IMR-90 (cell line): ENCODE results near the gene N4BP2. TPM values are rescaled to one million over a fixed set of nuclear protein-coding genes. Genes with fewer than 3 reads are reported as not detected.

ENCODE experiments used
- ATAC-seq: fragments of 200-7000 bp; cut with Tn5 transposase; 2 replicates; pipeline ENCODE4 v1.9.1; 2020; ENCODE audit warnings: low read depth, mild to moderate bottlenecking, moderate library complexity
- BruUV-seq: library from RNA; stranded (reverse); fragments of 400-500 nt; replicated peaks from 2 replicates; lab custom pipeline; 2021; lab: Mats Ljungman, UMichigan
- CTCF ChIA-PET: fragments of 300-600 bp; formaldehyde crosslinking; extraction: SDS; loops from one replicate; lab custom pipeline; 2021; ENCODE audit warnings: antibody characterized with exemption; lab: Yijun Ruan, JAX
- POLR2A ChIA-PET: fragments of 300-600 bp; sonication (Branson Sonifier 250); formaldehyde crosslinking; loops from one replicate; lab custom pipeline; 2022; ENCODE audit warnings: antibody characterized with exemption; ENCODE audit not compliant: unreplicated experiment; lab: Charles Lee
- DNase-seq: peaks from one replicate; pipeline ENCODE4 v3.0.0; 2013
- H2AFZ ChIP-seq: replicated peaks from 2 replicates; pipeline ENCODE3; 2013; ENCODE audit warnings: low read length, mild to moderate bottlenecking; ENCODE audit not compliant: poor library complexity
- H2AK5ac ChIP-seq: 2 replicates; pipeline ENCODE4 v1.6.1; 2013; ENCODE audit warnings: low read depth, low read length, inconsistent platforms
- H2AK9ac ChIP-seq: replicated peaks from 2 replicates; pipeline ENCODE3; 2013; ENCODE audit warnings: mild to moderate bottlenecking, low read depth, low read length, moderate library complexity; ENCODE audit not compliant: poor library complexity
- H2BK120ac ChIP-seq: 2 replicates; pipeline ENCODE4 v1.6.1; 2013; ENCODE audit warnings: low read depth, low read length, inconsistent platforms
- H2BK15ac ChIP-seq: 3 replicates; pipeline ENCODE4 v1.6.1; 2013; ENCODE audit warnings: low read depth, low read length, inconsistent platforms
- H2BK20ac ChIP-seq: 2 replicates; pipeline ENCODE4 v1.6.1; 2013; ENCODE audit warnings: low read depth, mild to moderate bottlenecking, inconsistent platforms, low read length, moderate library complexity
- H2BK5ac ChIP-seq: 2 replicates; pipeline ENCODE4 v1.6.1; 2013; ENCODE audit warnings: mild to moderate bottlenecking, low read depth, low read length, inconsistent platforms; ENCODE audit not compliant: poor library complexity, severe bottlenecking
- H3K14ac ChIP-seq: replicated peaks from 2 replicates; pipeline ENCODE4 v1.6.1; 2013; ENCODE audit warnings: low read depth, low read length, inconsistent platforms
- H3K18ac ChIP-seq: 2 replicates; pipeline ENCODE4 v1.6.1; 2013; ENCODE audit warnings: low read depth, low read length, control low read depth
- H3K23ac ChIP-seq: 2 replicates; pipeline ENCODE4 v1.6.1; 2013; ENCODE audit warnings: low read depth, low read length, inconsistent platforms
- H3K27ac ChIP-seq: 2 replicates; pipeline ENCODE4 v1.5.1; 2013; ENCODE audit warnings: mild to moderate bottlenecking, control low read depth, low read length; ENCODE audit not compliant: insufficient read depth
- H3K27me3 ChIP-seq: 2 replicates; pipeline ENCODE4 v1.6.1; 2013; ENCODE audit warnings: low read length; ENCODE audit not compliant: control insufficient read depth, insufficient read depth
- H3K36me3 ChIP-seq: 2 replicates; pipeline ENCODE4 v1.6.1; 2013; ENCODE audit warnings: low read length, mixed read lengths; ENCODE audit not compliant: control insufficient read depth, insufficient read depth
- H3K4ac ChIP-seq: 2 replicates; pipeline ENCODE4 v1.6.1; 2013; ENCODE audit warnings: low read depth, low read length, inconsistent platforms
- H3K4me1 ChIP-seq: 2 replicates; pipeline ENCODE4 v1.6.1; 2013; ENCODE audit warnings: low read length, mixed read lengths; ENCODE audit not compliant: control insufficient read depth, insufficient read depth
- H3K4me2 ChIP-seq: 2 replicates; pipeline ENCODE4 v1.6.1; 2013; ENCODE audit warnings: low read depth, mild to moderate bottlenecking, control low read depth, low read length, moderate library complexity
- H3K4me3 ChIP-seq: 2 replicates; pipeline ENCODE4 v1.5.1; 2013; ENCODE audit warnings: low read depth, mild to moderate bottlenecking, control low read depth, low read length, moderate library complexity; ENCODE audit not compliant: insufficient read depth
- H3K56ac ChIP-seq: 2 replicates; pipeline ENCODE4 v1.6.1; 2013; ENCODE audit warnings: low read length, inconsistent platforms; ENCODE audit not compliant: insufficient read depth; ENCODE audit errors: extremely low read depth
- H3K79me1 ChIP-seq, 2 experiments: 2 replicates each; pipeline ENCODE4 v1.6.1; 2013; ENCODE audit warnings: low read length in 2 of 2, inconsistent platforms in 1 of 2, low read depth in 1 of 2
- H3K9ac ChIP-seq: 2 replicates; pipeline ENCODE4 v1.6.1; 2013; ENCODE audit warnings: low read depth, low read length, control low read depth
- H3K9me1 ChIP-seq: 2 replicates; pipeline ENCODE4 v1.6.1; 2013; ENCODE audit warnings: low read length, inconsistent platforms; ENCODE audit not compliant: insufficient read depth
- H3K9me3 ChIP-seq: 2 replicates; pipeline ENCODE4 v1.6.1; 2013; ENCODE audit warnings: low read length; ENCODE audit not compliant: control insufficient read depth, insufficient read depth
- H4K20me1 ChIP-seq: 2 replicates; pipeline ENCODE4 v1.6.1; 2013; ENCODE audit warnings: low read length, inconsistent platforms; ENCODE audit not compliant: insufficient read depth
- H4K5ac ChIP-seq: 2 replicates; pipeline ENCODE4 v1.6.1; 2013; ENCODE audit warnings: mild to moderate bottlenecking, low read depth, low read length, control low read depth
- H4K8ac ChIP-seq, 2 experiments: 2 replicates each; pipeline ENCODE4 v1.6.1; 2013; ENCODE audit warnings: low read depth in 2 of 2, low read length in 2 of 2, control low read depth in 1 of 2, inconsistent platforms in 1 of 2
- H4K91ac ChIP-seq: 2 replicates; pipeline ENCODE4 v1.6.1; 2013; ENCODE audit warnings: low read depth, low read length, inconsistent platforms; ENCODE audit not compliant: insufficient read depth
- CHD1 ChIP-seq: IDR thresholded peaks from 2 replicates; pipeline ENCODE4 v1.6.1; 2012; ENCODE audit warnings: low read depth, low read length, improper control_type of control experiment
- WGBS, 2 experiments: methylation state at CpG; one replicate each; pipeline versions ENCODE4 v1.1.5 to v1.1.7; 2013; ENCODE audit warnings: missing lambda C conversion rate in 2 of 2; ENCODE audit not compliant: insufficient read length in 1 of 2; ENCODE audit errors: extremely low coverage in 2 of 2; 5-methylcytosine and 5-hydroxymethylcytosine counted together
- dilution Hi-C: fragments of 300-500 bp; cut with HindIII; formaldehyde crosslinking; loops from one replicate; pipeline ENCODE4 v1.14.3; 2018; ENCODE audit warnings: low sequenced_read_pairs; ENCODE audit not compliant: unreplicated experiment
- in situ Hi-C: fragments of 300-500 bp; cut with MboI; formaldehyde crosslinking; loops from 3 replicates; pipeline ENCODE4 v1.14.3; 2019; ENCODE audit warnings: low sequenced_read_pairs, inconsistent platforms, mixed read lengths
- intact Hi-C: fragments of 100-400 bp; cut with micrococcal nuclease; formaldehyde crosslinking; loops from 2 replicates; pipeline ENCODE4 v1.10.0; 2022
- polyA plus RNA-seq, 3 experiments: library from polyadenylated mRNA; depleted of rRNA; stranded (reverse); fragments of >200 nt; gene quantifications; 2 replicates each; pipeline ENCODE4 v1.2.3, GENCODE V29; 2012; ENCODE audit warnings: low replicate concordance in 1 of 3
- total RNA-seq: library from RNA; depleted of rRNA; stranded (reverse); fragments of >200 nt; gene quantifications from 2 replicates; pipeline ENCODE4 v1.2.3, GENCODE V29; 2012

The N4BP2 gene
- total and polyA plus RNA-seq, 2 of the 4 experiments (the other 2 are of a cell fraction), result 0.84 to 2.2 TPM

DNA sequence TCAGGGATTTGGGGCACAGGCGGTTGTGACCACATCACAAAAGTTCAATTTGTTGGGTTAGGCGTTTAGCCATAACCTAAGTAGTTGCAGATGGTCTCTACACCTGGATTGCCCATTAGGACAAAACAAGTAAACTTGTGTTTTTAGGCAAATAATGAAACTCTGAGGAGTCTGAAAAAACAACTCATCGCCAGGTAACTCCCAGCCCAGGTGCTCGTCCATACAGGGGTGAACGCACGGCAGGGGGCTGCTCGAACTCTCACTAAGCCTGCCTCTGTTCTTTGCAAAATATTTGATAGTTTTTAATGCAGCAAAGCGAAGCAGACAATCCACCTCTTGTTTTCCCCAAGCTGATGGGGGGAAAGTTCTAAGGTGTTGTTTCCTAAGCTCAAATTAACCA lies 139.6 kb downstream of the N4BP2 start:
- H2AK9ac ChIP-seq, result no peak overlapping the region
- no peak for TF ChIP-seq CHD1
- H3K27ac ChIP-seq, result no peak overlapping the region
- POLR2A ChIA-PET, result no interaction called here
- H4K91ac ChIP-seq, result no peak overlapping the region
- H4K20me1 ChIP-seq, result no peaks in the 10 kb centered on the region
- H3K79me1 ChIP-seq, result no peaks in the 10 kb centered on the region
- H3K36me3 ChIP-seq, result no peaks in the 10 kb centered on the region
- in situ Hi-C loops (no loop called here), dilution Hi-C loops (no loop called here), intact Hi-C loops (no loop called here)
- CTCF ChIA-PET, result no interaction called here
- H2AFZ ChIP-seq, result no peak overlapping the region
- H3K23ac ChIP-seq, result no peak overlapping the region
- H3K4me1 ChIP-seq, result peaks cover 2% of the 10 kb centered on the region; the same call in 1 of the 2 replicates
- 100% methylated on average over 5 of the region's 8 CpGs; no CpG with 5 or more reads in 1 of the 2 experiments for WGBS, 2 experiments
- DNase-seq, result no peak
- H3K4me3 ChIP-seq, result no peak overlapping the region
- no peak overlapping the region for H4K5ac ChIP-seq
- H3K27me3 ChIP-seq, result peaks cover 2% of the 10 kb centered on the region; the same call in 1 of the 2 replicates
- ATAC-seq, result no peak
- H3K9ac ChIP-seq, result no peak overlapping the region
- H3K9me3 ChIP-seq, result no peaks in the 10 kb centered on the region
- no peak overlapping the region for H3K18ac ChIP-seq
- no peak overlapping the region for H2BK20ac ChIP-seq
- no peak overlapping the region for H3K14ac ChIP-seq
- BruUV-seq, result no TSS peak
- H4K8ac ChIP-seq, result no peak overlapping the region
- no peak overlapping the region for H3K4me2 ChIP-seq
- H3K4ac ChIP-seq, result no peak overlapping the region
- H3K56ac ChIP-seq, result no peak overlapping the region
- H3K9me1 ChIP-seq, result no peaks in the 10 kb centered on the region
- no peak overlapping the region for H2AK5ac ChIP-seq
- H2BK15ac ChIP-seq, result no peak overlapping the region
- no peak overlapping the region for H2BK120ac ChIP-seq
- no peak overlapping the region for H2BK5ac ChIP-seq
